Hematopoietic multipotent progenitor cell treated with erythropoietin and hydrocortisone succinate and interleukin-3 and kit ligand, for 17 days (in vitro differentiated cells): Measurements from ENCODE around the gene FBXL5.

Experiments
- DNase-seq: peaks from one replicate; pipeline ENCODE4 v3.0.0-alpha.2; 2015; ENCODE audit warnings: low spot score

FBXL5 gene

GRCh38 chr4:15557786-15558550, 97.2 kb downstream of the FBXL5 start:
- no peak for DNase-seq

DNA sequence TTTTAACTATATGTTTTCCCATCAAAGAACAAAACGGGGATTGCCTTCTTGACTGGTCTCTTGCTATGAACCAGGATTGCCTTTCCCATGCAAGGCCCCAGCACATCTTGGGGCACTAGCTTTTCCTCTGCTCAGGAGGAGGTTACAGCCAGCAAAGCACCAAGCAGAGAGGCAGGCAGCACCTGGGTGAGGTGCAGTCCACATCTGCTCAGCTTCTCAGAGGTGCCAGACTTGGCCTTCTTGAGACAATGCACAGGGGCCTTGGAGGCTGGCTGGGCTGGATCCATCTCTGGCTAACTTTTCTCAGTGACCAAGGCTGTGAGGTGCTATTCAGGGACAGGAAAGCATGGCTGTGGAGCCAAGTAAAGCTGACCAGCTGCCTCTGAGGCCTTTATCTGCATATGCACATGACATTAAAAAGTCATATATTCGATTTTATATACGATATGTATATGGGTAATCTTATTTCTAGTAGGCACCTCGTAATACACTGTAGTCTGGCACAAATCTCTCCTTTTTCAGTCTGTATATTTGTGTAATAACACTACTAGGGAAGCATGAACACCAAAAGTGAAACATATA, 98.6 kb downstream of the FBXL5 start:
- DNase-seq, result no peak
